NOMO-1 treated with dmso at 0.1 percent for 144 hours (cell line): ENCODE data around the gene CYB5R4.
A peak's percentile ranks its signal among the peaks of the same experiment; 100 is the strongest.

Experiments
- DNase-seq: peaks from one replicate; lab custom pipeline; 2025; ENCODE audit not compliant: unreplicated experiment; lab: John Stamatoyannopoulos, UW

Gene CYB5R4

GRCh38 chr6:83859410-83860358 lies at the start of gene CYB5R4:
TSS of gene CYB5R4 (plus strand) at chr6:83859689. CDS start at chr6:83859783, 94 bp downstream.
- DNase-seq, result peak; percentile 90

- no peak for DNase-seq
These were observed 46.9 kb upstream of the CYB5R4 start for GRCh38 chr6:83812595-83812994.

GRCh38 chr6:83815631-83816272 lies 43.7 kb upstream of the CYB5R4 start:
- DNase-seq, result no peak

- DNase-seq, result no peak
These were observed 36.8 kb upstream of the CYB5R4 start for GRCh38 chr6:83822629-83823169.

- no peak for DNase-seq
These were observed 35.1 kb upstream of the CYB5R4 start for GRCh38 chr6:83824388-83824801.

- no peak for DNase-seq
These were observed 34.7 kb upstream of the CYB5R4 start for GRCh38 chr6:83824831-83825230.

- no peak for DNase-seq
These were observed 32.4 kb upstream of the CYB5R4 start for GRCh38 chr6:83827050-83827449.

- no peak for DNase-seq
These were observed 20.8 kb upstream of the CYB5R4 start for GRCh38 chr6:83838727-83839126.

GRCh38 chr6:83844170-83844569 lies 15.3 kb upstream of the CYB5R4 start:
- DNase-seq, result no peak

GRCh38 chr6:83846291-83846690 lies 13.2 kb upstream of the CYB5R4 start:
- no peak for DNase-seq

- DNase-seq, result no peak
These were observed 12.3 kb upstream of the CYB5R4 start for GRCh38 chr6:83847179-83847578.

- DNase-seq, result no peak
These were observed 10.4 kb upstream of the CYB5R4 start for GRCh38 chr6:83849127-83849526.

GRCh38 chr6:83849610-83850009 lies 9.9 kb upstream of the CYB5R4 start:
- DNase-seq, result no peak

GRCh38 chr6:83852528-83853177 lies 6.8 kb upstream of the CYB5R4 start:
- no peak for DNase-seq

GRCh38 chr6:83853178-83854000 lies 6.1 kb upstream of the CYB5R4 start, which contains the start of gene RIPPLY2:
TSS of gene RIPPLY2 (plus strand) at chr6:83853360. CDS start at chr6:83853417, 57 bp downstream.
- DNase-seq, result no peak

GRCh38 chr6:83854001-83854501 lies 5.4 kb upstream of the CYB5R4 start:
- no peak for DNase-seq

GRCh38 chr6:83854766-83855165 lies 4.7 kb upstream of the CYB5R4 start:
- DNase-seq, result no peak

GRCh38 chr6:83860359-83860755 lies 868 bp downstream of the CYB5R4 start:
- no peak for DNase-seq

- DNase-seq, result peak; percentile 10
These were observed 1.4 kb downstream of the CYB5R4 start for GRCh38 chr6:83860782-83861495.
